Panc1 (cell line): ENCODE results near the gene CCDC116. TPM values are rescaled to one million over a fixed set of nuclear protein-coding genes. Genes with fewer than 3 reads are reported as not detected.

Experiments used
- ATAC-seq: fragments of 200-7000 bp; cut with Tn5 transposase; 2 replicates; pipeline ENCODE4 v1.9.1; 2020; ENCODE audit warnings: mild to moderate bottlenecking, moderate library complexity
- BruUV-seq: library from RNA; stranded (reverse); fragments of 400-500 nt; replicated peaks from 2 replicates; lab custom pipeline; 2021; lab: Mats Ljungman, UMichigan
- CTCF ChIA-PET: fragments of 300-600 bp; sonication (Branson Sonifier 250); formaldehyde crosslinking; loops from one replicate; lab custom pipeline; 2022; ENCODE audit warnings: antibody characterized with exemption; lab: Charles Lee
- POLR2A ChIA-PET: fragments of 300-600 bp; sonication (Branson Sonifier 250); formaldehyde crosslinking; loops from one replicate; lab custom pipeline; 2022; ENCODE audit warnings: antibody characterized with exemption; lab: Charles Lee
- DNase-seq: peaks from one replicate; pipeline ENCODE4 v3.0.0-alpha.2; 2010; ENCODE audit warnings: low read depth, low spot score
- H3K27ac ChIP-seq: 2 replicates; pipeline ENCODE4 v1.5.1; 2011; ENCODE audit warnings: mild to moderate bottlenecking, low read length, inconsistent platforms
- H3K27me3 ChIP-seq: fragments of 200-500 bp; sonication (Bioruptor generic); 2 replicates; pipeline ENCODE4 v1.6.0; 2014; ENCODE audit warnings: low read length, inconsistent platforms; ENCODE audit not compliant: control insufficient read depth, insufficient read depth
- H3K36me3 ChIP-seq: fragments of 200-500 bp; sonication (Bioruptor generic); 2 replicates; pipeline ENCODE4 v1.5.1; 2014; ENCODE audit warnings: inconsistent platforms, mild to moderate bottlenecking, low read length, moderate library complexity; ENCODE audit not compliant: control insufficient read depth, insufficient read depth
- H3K4me1 ChIP-seq: 2 replicates; pipeline ENCODE4 v1.5.1; 2011; ENCODE audit warnings: inconsistent platforms, mild to moderate bottlenecking, low read length, moderate library complexity; ENCODE audit not compliant: control insufficient read depth, insufficient read depth
- H3K4me3 ChIP-seq, 2 experiments: 2 replicates each; pipeline ENCODE4 v1.5.1; 2011 to 2012; ENCODE audit warnings: low read depth in 2 of 2, low read length in 2 of 2, mild to moderate bottlenecking in 2 of 2, inconsistent platforms in 1 of 2, moderate library complexity in 1 of 2
- H3K9me3 ChIP-seq: fragments of 200-500 bp; sonication (Bioruptor generic); 2 replicates; pipeline ENCODE4 v1.5.1; 2014; ENCODE audit warnings: low read depth, mild to moderate bottlenecking, inconsistent platforms, low read length, moderate library complexity; ENCODE audit not compliant: control insufficient read depth, insufficient read depth
- CTCF ChIP-seq: fragments of 450-650 bp; IDR thresholded peaks from 2 replicates; pipeline ENCODE4 v1.5.1; 2017; ENCODE audit warnings: mild to moderate bottlenecking
- POLR2AphosphoS5 ChIP-seq: IDR thresholded peaks from 2 replicates; pipeline ENCODE4 v1.6.1; 2012; ENCODE audit warnings: mild to moderate bottlenecking, low read depth, low read length, moderate library complexity
- REST ChIP-seq, 2 experiments: IDR thresholded peaks; 2 replicates each; pipeline ENCODE4 v1.6.1; 2011 to 2012; ENCODE audit warnings: low read depth in 2 of 2, control low read depth in 1 of 2, low read length in 1 of 2, mild to moderate bottlenecking in 1 of 2, moderate library complexity in 1 of 2; ENCODE audit not compliant: insufficient read depth in 1 of 2
- SIN3A ChIP-seq: IDR thresholded peaks from 2 replicates; pipeline ENCODE4 v1.6.1; 2012; ENCODE audit warnings: low read depth, mild to moderate bottlenecking, low read length, moderate library complexity, borderline replicate concordance; ENCODE audit not compliant: insufficient read depth
- TCF7L2 ChIP-seq: IDR thresholded peaks from 2 replicates; pipeline ENCODE4 v1.6.1; 2011; ENCODE audit warnings: mild to moderate bottlenecking, low read depth, low read length, inconsistent platforms
- in situ Hi-C: cut with HindIII; loops from 2 replicates; pipeline ENCODE4 v1.10.0; 2016; ENCODE audit warnings: low sequenced_read_pairs, low pct_unique_long_range_greater_than_20kb
- intact Hi-C: fragments of 100-400 bp; cut with micrococcal nuclease; formaldehyde crosslinking; loops from one replicate; pipeline ENCODE4 v1.10.0; 2022; ENCODE audit not compliant: unreplicated experiment
- total RNA-seq: library from RNA; stranded (reverse); gene quantifications from one replicate; pipeline ENCODE4 v1.2.1, GENCODE V29; 2021; ENCODE audit not compliant: unreplicated experiment

The CCDC116 gene
- total RNA-seq, 1 experiment from 2014 or later = not detected

- Histone ChIP-seq H3K27me3 (no peaks in the 10 kb centered on the region), H3K9me3 (no peaks in the 10 kb centered on the region), H3K4me3 (no peak overlapping the region), H3K36me3 (no peaks in the 10 kb centered on the region), H3K4me1 (no peaks in the 10 kb centered on the region), H3K27ac (no peak overlapping the region)
- ChIA-PET POLR2A (no interaction called here), CTCF (no interaction called here)
- BruUV-seq = no TSS peak
- intact Hi-C loops (no loop called here), in situ Hi-C loops (no loop called here)
- TF ChIP-seq POLR2AphosphoS5 = no peak
- no peak for TF ChIP-seq TCF7L2
- no peak for TF ChIP-seq SIN3A
- no peak for TF ChIP-seq CTCF
- no peak for TF ChIP-seq REST (IDR thresholded peaks at IDR 0.05; ENCODE audit: insufficient read depth in 1 of 2, low read depth in 2 of 2, low read length in 1 of 2)
- ATAC-seq (peak; percentile 27; the same call in 1 of the 2 replicates), DNase-seq (no peak)
Observed at GRCh38 chr22:21681566-21682370, 49.2 kb downstream of the CCDC116 start.

GRCh38 chr22:21682385-21683175 is 50.0 kb downstream of the CCDC116 start:
- TF ChIP-seq CTCF (no peak), POLR2AphosphoS5 (no peak), SIN3A (no peak), REST (IDR thresholded peaks at IDR 0.05; ENCODE audit: insufficient read depth in 1 of 2, low read depth in 2 of 2, low read length in 1 of 2) (no peak), TCF7L2 (no peak)
- H3K27ac ChIP-seq = no peak overlapping the region
- H3K4me1 ChIP-seq = no peaks in the 10 kb centered on the region
- CTCF ChIA-PET = no interaction called here
- no peaks in the 10 kb centered on the region for H3K36me3 ChIP-seq
- H3K4me3 ChIP-seq = no peak overlapping the region
- POLR2A ChIA-PET = no interaction called here
- DNase-seq (no peak), ATAC-seq (no peak)
- in situ Hi-C loops = no loop called here
- BruUV-seq = no TSS peak
- H3K27me3 ChIP-seq = no peaks in the 10 kb centered on the region
- no peaks in the 10 kb centered on the region for H3K9me3 ChIP-seq
- intact Hi-C loops = no loop called here
